A673 (cell line): ENCODE data around the gene ACTL6B. TPM values are rescaled to one million over a fixed set of nuclear protein-coding genes. Genes with fewer than 3 reads are reported as not detected.

Experiments
- BruUV-seq: library from RNA; stranded (reverse); fragments of 400-500 nt; replicated peaks from 2 replicates; lab custom pipeline; 2021; lab: Mats Ljungman, UMichigan
- CTCF ChIA-PET: fragments of 300-600 bp; sonication (Branson Sonifier 250); formaldehyde crosslinking; loops from one replicate; lab custom pipeline; 2022; ENCODE audit warnings: antibody characterized with exemption; lab: Charles Lee
- POLR2A ChIA-PET: fragments of 300-600 bp; sonication (Branson Sonifier 250); formaldehyde crosslinking; loops from one replicate; lab custom pipeline; 2022; ENCODE audit warnings: antibody characterized with exemption; ENCODE audit not compliant: low non-redundant PET; lab: Charles Lee
- DNase-seq: peaks from one replicate; pipeline ENCODE4 v3.0.0-alpha.2; 2015; ENCODE audit warnings: low spot score
- H3K27ac ChIP-seq: fragments of 200-600 bp; sonication (generic); 2 replicates; pipeline ENCODE4 v1.5.1; 2016; ENCODE audit warnings: mixed run types, low read depth, mild to moderate bottlenecking, mixed read lengths, antibody characterized with exemption, low read length; ENCODE audit not compliant: poor library complexity, severe bottlenecking
- H3K27me3 ChIP-seq: fragments of 200-600 bp; sonication (generic); replicated peaks from 2 replicates; pipeline ENCODE4 v1.6.1; 2017; ENCODE audit warnings: mixed run types, low read depth, mild to moderate bottlenecking, mixed read lengths, antibody characterized with exemption, low read length; ENCODE audit not compliant: insufficient read depth, poor library complexity
- H3K36me3 ChIP-seq: fragments of 200-600 bp; sonication (generic); 2 replicates; pipeline ENCODE4 v1.6.1; 2016; ENCODE audit warnings: mixed run types, mild to moderate bottlenecking, mixed read lengths, antibody characterized with exemption, low read length; ENCODE audit not compliant: insufficient read depth, poor library complexity, severe bottlenecking
- H3K4me1 ChIP-seq: fragments of 200-600 bp; sonication (generic); 2 replicates; pipeline ENCODE4 v1.6.1; 2017; ENCODE audit warnings: mixed run types, mild to moderate bottlenecking, mixed read lengths, antibody characterized with exemption, low read length; ENCODE audit not compliant: insufficient read depth, poor library complexity, severe bottlenecking
- H3K4me3 ChIP-seq: fragments of 200-600 bp; sonication (generic); 2 replicates; pipeline ENCODE4 v1.5.1; 2016; ENCODE audit warnings: low read depth, mixed run types, mild to moderate bottlenecking, mixed read lengths, low read length; ENCODE audit not compliant: poor library complexity, severe bottlenecking
- H3K9me3 ChIP-seq: fragments of 200-600 bp; sonication (generic); 2 replicates; pipeline ENCODE4 v1.6.1; 2016; ENCODE audit warnings: mixed run types, low read depth, mild to moderate bottlenecking, mixed read lengths, antibody characterized with exemption, low read length; ENCODE audit not compliant: poor library complexity, severe bottlenecking
- CTCF ChIP-seq: fragments of 300-800, 200-600 bp; sonication (generic); conservative IDR thresholded peaks from 2 replicates; pipeline ENCODE4 v1.5.1; 2017; ENCODE audit warnings: low read depth, mild to moderate bottlenecking, antibody characterized with exemption, low read length, moderate library complexity, mixed read lengths
- EZH2 ChIP-seq: fragments of 200-600 bp; sonication (generic); IDR thresholded peaks from 2 replicates; pipeline ENCODE4 v1.6.1; 2017; ENCODE audit warnings: borderline replicate concordance, low read depth, mild to moderate bottlenecking, mixed read lengths, antibody characterized with exemption, low read length; ENCODE audit not compliant: poor library complexity, severe bottlenecking
- intact Hi-C: fragments of 100-400 bp; cut with micrococcal nuclease; formaldehyde crosslinking; loops from one replicate; pipeline ENCODE4 v1.10.0; 2022; ENCODE audit not compliant: unreplicated experiment
- total RNA-seq: library from RNA; stranded (reverse); gene quantifications from 2 replicates; pipeline ENCODE4 v1.2.3, GENCODE V29; 2021

ACTL6B gene
- total RNA-seq, 1 experiment from 2014 or later: not detected

- H3K27me3 ChIP-seq: no peaks in the 10 kb centered on the region
- DNase-seq: no peak
- POLR2A ChIA-PET: no interaction called here
- TF ChIP-seq EZH2 (no peak), CTCF (no peak)
- H3K4me3 ChIP-seq: no peak overlapping the region
- H3K27ac ChIP-seq: no peak overlapping the region
- CTCF ChIA-PET: interaction anchor here (0.6 to 0.9 kb wide), 2 partner anchors 23 to 33 kb away, joined by 5 read pairs; partner anchors contain the start of gene FBXO24
- BruUV-seq: no TSS peak
- H3K9me3 ChIP-seq: no peaks in the 10 kb centered on the region
- peaks cover 3% of the 10 kb centered on the region for H3K36me3 ChIP-seq
- peaks cover 7% of the 10 kb centered on the region for H3K4me1 ChIP-seq
- intact Hi-C loops: no loop called here
These were observed 46.3 kb downstream of the ACTL6B start for GRCh38 chr7:100609958-100610357.

- DNase-seq: no peak
- TF ChIP-seq EZH2 (no peak), CTCF (no peak)
- H3K27me3 ChIP-seq: no peaks in the 10 kb centered on the region
- CTCF ChIA-PET: no interaction called here
- no TSS peak for BruUV-seq
- H3K4me1 ChIP-seq: peaks cover 13% of the 10 kb centered on the region
- no peaks in the 10 kb centered on the region for H3K9me3 ChIP-seq
- POLR2A ChIA-PET: no interaction called here
- no peak overlapping the region for H3K27ac ChIP-seq
- intact Hi-C loops: no loop called here
- no peak overlapping the region for H3K4me3 ChIP-seq
- peaks cover 3% of the 10 kb centered on the region for H3K36me3 ChIP-seq
These were observed 49.1 kb downstream of the ACTL6B start for GRCh38 chr7:100607111-100607510.

GRCh38 chr7:100606313-100606712 is 49.9 kb downstream of the ACTL6B start:
- no TSS peak for BruUV-seq
- Histone ChIP-seq H3K4me1 (peaks cover 13% of the 10 kb centered on the region), H3K36me3 (peaks cover 3% of the 10 kb centered on the region), H3K9me3 (no peaks in the 10 kb centered on the region), H3K27me3 (no peaks in the 10 kb centered on the region), H3K27ac (no peak overlapping the region), H3K4me3 (no peak overlapping the region)
- ChIA-PET CTCF (no interaction called here), POLR2A (no interaction called here)
- DNase-seq: no peak
- intact Hi-C loops: no loop called here
- TF ChIP-seq EZH2 (no peak), CTCF (no peak)
